GM19238 (cell line): ENCODE results near the gene ZXDC.

Source experiments
- DNase-seq: peaks from one replicate; pipeline ENCODE4 v3.0.0; 2011; ENCODE audit warnings: low spot score; ENCODE audit not compliant: insufficient read length

ZXDC gene

GRCh38 chr3:126435456-126436315 is 40.0 kb downstream of the ZXDC start:
- DNase-seq: no peak

GRCh38 chr3:126434931-126435411 is 40.7 kb downstream of the ZXDC start:
- no peak for DNase-seq

- no peak for DNase-seq
Measured at GRCh38 chr3:126434264-126434590, 41.5 kb downstream of the ZXDC start.

- DNase-seq: no peak
Measured at GRCh38 chr3:126433496-126434263, 42.0 kb downstream of the ZXDC start.

GRCh38 chr3:126433105-126433430 is 42.6 kb downstream of the ZXDC start:
- no peak for DNase-seq

- no peak for DNase-seq
Measured at GRCh38 chr3:126432361-126433104, 43.2 kb downstream of the ZXDC start.

GRCh38 chr3:126431103-126431534 is 44.6 kb downstream of the ZXDC start:
- DNase-seq: peak; percentile 34

GRCh38 chr3:126424751-126425150 is 50.9 kb downstream of the ZXDC start:
- DNase-seq: no peak

GRCh38 chr3:126424039-126424717 is 51.5 kb downstream of the ZXDC start:
- no peak for DNase-seq

GRCh38 chr3:126423191-126424038 is 52.3 kb downstream of the ZXDC start:
- no peak for DNase-seq

- no peak for DNase-seq
Measured at GRCh38 chr3:126422571-126423091, 53.1 kb downstream of the ZXDC start.

GRCh38 chr3:126422121-126422520 is 53.6 kb downstream of the ZXDC start:
- DNase-seq: no peak

GRCh38 chr3:126421573-126422119 is 54.0 kb downstream of the ZXDC start:
- DNase-seq: no peak

- DNase-seq: no peak
Measured at GRCh38 chr3:126419886-126420786, 55.6 kb downstream of the ZXDC start.

GRCh38 chr3:126419151-126419703 is 56.5 kb downstream of the ZXDC start:
- DNase-seq: no peak

GRCh38 chr3:126418661-126419131 is 57.0 kb downstream of the ZXDC start:
- no peak for DNase-seq

GRCh38 chr3:126417981-126418530 is 57.6 kb downstream of the ZXDC start:
- DNase-seq: no peak

GRCh38 chr3:126417515-126417914 is 58.2 kb downstream of the ZXDC start:
- DNase-seq: no peak
